IMR-90 (cell line): Measurements from ENCODE around the gene RAI14. TPM values are rescaled to one million over a fixed set of nuclear protein-coding genes. Genes with fewer than 3 reads are reported as not detected.
A peak's percentile ranks its signal among the peaks of the same experiment; 100 is the strongest.

Experiments used
- ATAC-seq: fragments of 200-7000 bp; cut with Tn5 transposase; 2 replicates; pipeline ENCODE4 v1.9.1; 2020; ENCODE audit warnings: low read depth, mild to moderate bottlenecking, moderate library complexity
- BruUV-seq: library from RNA; stranded (reverse); fragments of 400-500 nt; replicated peaks from 2 replicates; lab custom pipeline; 2021; lab: Mats Ljungman, UMichigan
- CTCF ChIA-PET: fragments of 300-600 bp; formaldehyde crosslinking; extraction: SDS; loops from one replicate; lab custom pipeline; 2021; ENCODE audit warnings: antibody characterized with exemption; lab: Yijun Ruan, JAX
- POLR2A ChIA-PET: fragments of 300-600 bp; sonication (Branson Sonifier 250); formaldehyde crosslinking; loops from one replicate; lab custom pipeline; 2022; ENCODE audit warnings: antibody characterized with exemption; ENCODE audit not compliant: unreplicated experiment; lab: Charles Lee
- DNase-seq: peaks from one replicate; pipeline ENCODE4 v3.0.0; 2013
- H2AFZ ChIP-seq: replicated peaks from 2 replicates; pipeline ENCODE3; 2013; ENCODE audit warnings: low read length, mild to moderate bottlenecking; ENCODE audit not compliant: poor library complexity
- H2AK5ac ChIP-seq: 2 replicates; pipeline ENCODE4 v1.6.1; 2013; ENCODE audit warnings: low read depth, low read length, inconsistent platforms
- H2AK9ac ChIP-seq: replicated peaks from 2 replicates; pipeline ENCODE3; 2013; ENCODE audit warnings: mild to moderate bottlenecking, low read depth, low read length, moderate library complexity; ENCODE audit not compliant: poor library complexity
- H2BK120ac ChIP-seq: 2 replicates; pipeline ENCODE4 v1.6.1; 2013; ENCODE audit warnings: low read depth, low read length, inconsistent platforms
- H2BK15ac ChIP-seq: 3 replicates; pipeline ENCODE4 v1.6.1; 2013; ENCODE audit warnings: low read depth, low read length, inconsistent platforms
- H2BK20ac ChIP-seq: 2 replicates; pipeline ENCODE4 v1.6.1; 2013; ENCODE audit warnings: low read depth, mild to moderate bottlenecking, inconsistent platforms, low read length, moderate library complexity
- H2BK5ac ChIP-seq: 2 replicates; pipeline ENCODE4 v1.6.1; 2013; ENCODE audit warnings: mild to moderate bottlenecking, low read depth, low read length, inconsistent platforms; ENCODE audit not compliant: poor library complexity, severe bottlenecking
- H3K14ac ChIP-seq: replicated peaks from 2 replicates; pipeline ENCODE4 v1.6.1; 2013; ENCODE audit warnings: low read depth, low read length, inconsistent platforms
- H3K18ac ChIP-seq: 2 replicates; pipeline ENCODE4 v1.6.1; 2013; ENCODE audit warnings: low read depth, low read length, control low read depth
- H3K23ac ChIP-seq: 2 replicates; pipeline ENCODE4 v1.6.1; 2013; ENCODE audit warnings: low read depth, low read length, inconsistent platforms
- H3K27ac ChIP-seq: 2 replicates; pipeline ENCODE4 v1.5.1; 2013; ENCODE audit warnings: mild to moderate bottlenecking, control low read depth, low read length; ENCODE audit not compliant: insufficient read depth
- H3K27me3 ChIP-seq: 2 replicates; pipeline ENCODE4 v1.6.1; 2013; ENCODE audit warnings: low read length; ENCODE audit not compliant: control insufficient read depth, insufficient read depth
- H3K36me3 ChIP-seq: 2 replicates; pipeline ENCODE4 v1.6.1; 2013; ENCODE audit warnings: low read length, mixed read lengths; ENCODE audit not compliant: control insufficient read depth, insufficient read depth
- H3K4ac ChIP-seq: 2 replicates; pipeline ENCODE4 v1.6.1; 2013; ENCODE audit warnings: low read depth, low read length, inconsistent platforms
- H3K4me1 ChIP-seq: 2 replicates; pipeline ENCODE4 v1.6.1; 2013; ENCODE audit warnings: low read length, mixed read lengths; ENCODE audit not compliant: control insufficient read depth, insufficient read depth
- H3K4me2 ChIP-seq: 2 replicates; pipeline ENCODE4 v1.6.1; 2013; ENCODE audit warnings: low read depth, mild to moderate bottlenecking, control low read depth, low read length, moderate library complexity
- H3K4me3 ChIP-seq: 2 replicates; pipeline ENCODE4 v1.5.1; 2013; ENCODE audit warnings: low read depth, mild to moderate bottlenecking, control low read depth, low read length, moderate library complexity; ENCODE audit not compliant: insufficient read depth
- H3K56ac ChIP-seq: 2 replicates; pipeline ENCODE4 v1.6.1; 2013; ENCODE audit warnings: low read length, inconsistent platforms; ENCODE audit not compliant: insufficient read depth; ENCODE audit errors: extremely low read depth
- H3K79me1 ChIP-seq, 2 experiments: 2 replicates each; pipeline ENCODE4 v1.6.1; 2013; ENCODE audit warnings: low read length in 2 of 2, inconsistent platforms in 1 of 2, low read depth in 1 of 2
- H3K9ac ChIP-seq: 2 replicates; pipeline ENCODE4 v1.6.1; 2013; ENCODE audit warnings: low read depth, low read length, control low read depth
- H3K9me1 ChIP-seq: 2 replicates; pipeline ENCODE4 v1.6.1; 2013; ENCODE audit warnings: low read length, inconsistent platforms; ENCODE audit not compliant: insufficient read depth
- H3K9me3 ChIP-seq: 2 replicates; pipeline ENCODE4 v1.6.1; 2013; ENCODE audit warnings: low read length; ENCODE audit not compliant: control insufficient read depth, insufficient read depth
- H4K20me1 ChIP-seq: 2 replicates; pipeline ENCODE4 v1.6.1; 2013; ENCODE audit warnings: low read length, inconsistent platforms; ENCODE audit not compliant: insufficient read depth
- H4K5ac ChIP-seq: 2 replicates; pipeline ENCODE4 v1.6.1; 2013; ENCODE audit warnings: mild to moderate bottlenecking, low read depth, low read length, control low read depth
- H4K8ac ChIP-seq, 2 experiments: 2 replicates each; pipeline ENCODE4 v1.6.1; 2013; ENCODE audit warnings: low read depth in 2 of 2, low read length in 2 of 2, control low read depth in 1 of 2, inconsistent platforms in 1 of 2
- H4K91ac ChIP-seq: 2 replicates; pipeline ENCODE4 v1.6.1; 2013; ENCODE audit warnings: low read depth, low read length, inconsistent platforms; ENCODE audit not compliant: insufficient read depth
- BHLHE40 ChIP-seq: fragments of 150-350 bp; IDR thresholded peaks from 2 replicates; pipeline ENCODE4 v1.6.1; 2016; ENCODE audit warnings: mild to moderate bottlenecking, low read depth, low read length
- CEBPB ChIP-seq: IDR thresholded peaks from 2 replicates; pipeline ENCODE4 v1.6.1; 2012; ENCODE audit warnings: low read depth, low read length, improper control_type of control experiment
- FOS ChIP-seq: fragments of 150-350 bp; IDR thresholded peaks from 2 replicates; pipeline ENCODE4 v1.6.1; 2016; ENCODE audit warnings: low read depth, low read length
- MXI1 ChIP-seq: IDR thresholded peaks from 2 replicates; pipeline ENCODE4 v1.6.1; 2012; ENCODE audit warnings: low read depth, mild to moderate bottlenecking, low read length, moderate library complexity, borderline replicate concordance
- POLR2A ChIP-seq: IDR thresholded peaks from 2 replicates; pipeline ENCODE4 v1.6.1; 2012; ENCODE audit warnings: mild to moderate bottlenecking, low read depth, low read length
- RAD21 ChIP-seq: IDR thresholded peaks from 2 replicates; pipeline ENCODE4 v1.6.1; 2012; ENCODE audit warnings: low read length, improper control_type of control experiment
- RFX5 ChIP-seq: IDR thresholded peaks from 2 replicates; pipeline ENCODE4 v1.8.0; 2012; ENCODE audit warnings: low read depth, mild to moderate bottlenecking, low read length, moderate library complexity
- SMC3 ChIP-seq: fragments of 150-350 bp; IDR thresholded peaks from 2 replicates; pipeline ENCODE4 v1.6.1; 2016; ENCODE audit warnings: low read depth, mild to moderate bottlenecking, antibody characterized with exemption, low read length, moderate library complexity
- WGBS, 2 experiments: methylation state at CpG; one replicate each; pipeline versions ENCODE4 v1.1.5 to v1.1.7; 2013; ENCODE audit warnings: missing lambda C conversion rate in 2 of 2; ENCODE audit not compliant: insufficient read length in 1 of 2; ENCODE audit errors: extremely low coverage in 2 of 2; 5-methylcytosine and 5-hydroxymethylcytosine counted together
- dilution Hi-C: fragments of 300-500 bp; cut with HindIII; formaldehyde crosslinking; loops from one replicate; pipeline ENCODE4 v1.14.3; 2018; ENCODE audit warnings: low sequenced_read_pairs; ENCODE audit not compliant: unreplicated experiment
- in situ Hi-C: fragments of 300-500 bp; cut with MboI; formaldehyde crosslinking; loops from 3 replicates; pipeline ENCODE4 v1.14.3; 2019; ENCODE audit warnings: low sequenced_read_pairs, inconsistent platforms, mixed read lengths
- intact Hi-C: fragments of 100-400 bp; cut with micrococcal nuclease; formaldehyde crosslinking; loops from 2 replicates; pipeline ENCODE4 v1.10.0; 2022
- polyA plus RNA-seq, 3 experiments: library from polyadenylated mRNA; depleted of rRNA; stranded (reverse); fragments of >200 nt; gene quantifications; 2 replicates each; pipeline ENCODE4 v1.2.3, GENCODE V29; 2012; ENCODE audit warnings: low replicate concordance in 1 of 3
- total RNA-seq: library from RNA; depleted of rRNA; stranded (reverse); fragments of >200 nt; gene quantifications from 2 replicates; pipeline ENCODE4 v1.2.3, GENCODE V29; 2012

RAI14 gene
- total and polyA plus RNA-seq, 2 of the 4 experiments (the other 2 are of a cell fraction): 221 to 267 TPM

GRCh38 chr5:34655354-34655991 is 655 bp upstream of the RAI14 start:
- in situ Hi-C loops: loop anchor here (5.0 kb wide), 1 partner anchor 128 kb away; no protein-coding TSS in a partner anchor
- Histone ChIP-seq H3K36me3 (no peaks in the 10 kb centered on the region; the same call in 1 of the 2 replicates), H3K14ac (peak overlapping the region; percentile 91)

More at GRCh38 chr5:34655354-34655991, 655 bp upstream of the RAI14 start:
- 2% methylated on average over 9 of the region's 16 CpGs; no CpG with 5 or more reads in 1 of the 2 experiments for WGBS, 2 experiments
- H4K91ac ChIP-seq: peak overlapping the region; percentile 59
- BruUV-seq: TSS peak; percentile 71
- peak overlapping the region; percentile 97 for H3K27ac ChIP-seq
- ChIA-PET POLR2A (interaction anchor here (2.3 kb wide), 1 partner anchor 121 kb away, joined by 5 read pairs; no protein-coding TSS in a partner anchor), CTCF (interaction anchor here (0.7 to 1.2 kb wide), 2 partner anchors 132 to 242 kb away, joined by 3 read pairs; no protein-coding TSS in a partner anchor)
- peak; percentile 22; the same call in 1 of the 2 replicates for TF ChIP-seq POLR2A
- 0 out of 2 replicates have a peak, but pooled peaks have one; percentile 19 for TF ChIP-seq CEBPB
- peak; percentile 51; the same call in 1 of the 2 replicates for TF ChIP-seq MXI1
- no peak for TF ChIP-seq RFX5
- TF ChIP-seq BHLHE40: no peak
- TF ChIP-seq SMC3: no peak
- peak; percentile 0; the same call in 1 of the 2 replicates for TF ChIP-seq RAD21
- TF ChIP-seq FOS: 0 out of 2 replicates have a peak, but pooled peaks have one; percentile 1
- H3K9me3 ChIP-seq: no peaks in the 10 kb centered on the region
- H3K79me1 ChIP-seq: peaks cover 0 to 10% of the 10 kb centered on the region in 2 experiments; a peak in 2 of 4 replicates
- H2BK5ac ChIP-seq: peak overlapping the region; percentile 98
- H3K56ac ChIP-seq: peak overlapping the region; percentile 98
- intact Hi-C loops: loop anchor here (1.0 to 5.0 kb wide), 3 partner anchors 46 to 107 kb away; no protein-coding TSS in a partner anchor
- DNase-seq: peak; percentile 90
- H4K5ac ChIP-seq: peak overlapping the region; percentile 82
- peaks cover 27% of the 10 kb centered on the region for H4K20me1 ChIP-seq
- H2AK9ac ChIP-seq: peak overlapping the region; percentile 50
- peak overlapping the region; percentile 48; the same call in 2 of the 3 replicates for H2BK15ac ChIP-seq
- peak overlapping the region; percentile 84 for H3K4ac ChIP-seq
- peak overlapping the region; percentile 93 for H3K9ac ChIP-seq
- peak overlapping the region; percentile 72 for H2BK120ac ChIP-seq
- H2AFZ ChIP-seq: peak overlapping the region; percentile 85
- peak overlapping the region; percentile 68 for H2BK20ac ChIP-seq
- peak overlapping the region; percentile 90 for H3K4me2 ChIP-seq
- peak overlapping the region; percentile 57 to 93 for H4K8ac ChIP-seq
- peaks cover 12% of the 10 kb centered on the region for H3K4me1 ChIP-seq
- H3K23ac ChIP-seq: peak overlapping the region; percentile 81
- H3K27me3 ChIP-seq: no peaks in the 10 kb centered on the region
- dilution Hi-C loops: no loop called here
- H3K18ac ChIP-seq: peak overlapping the region; percentile 88
- peak; percentile 38 for ATAC-seq
- H3K4me3 ChIP-seq: peak overlapping the region; percentile 99
- H2AK5ac ChIP-seq: peak overlapping the region; percentile 48
- peaks cover 2% of the 10 kb centered on the region; the same call in 1 of the 2 replicates for H3K9me1 ChIP-seq
